NCI-H2081 treated with DMSO at 0.1 percent for 48 hours (cell line): ENCODE measurements around the gene FTCDNL1.

Experiments
- DNase-seq: peaks from one replicate; lab custom pipeline; 2025; lab: John Stamatoyannopoulos, UW

Gene FTCDNL1

GRCh38 chr2:199850718-199851500 lies at the start of gene FTCDNL1:
Gene FTCDNL1, minus strand, starts transcription at chr2:199851192. Its CDS starts 2,230 bp downstream, at chr2:199848962.
- DNase-seq, result no peak

- DNase-seq, result no peak
Observed at GRCh38 chr2:199896617-199897016, 45.6 kb upstream of the FTCDNL1 start.

GRCh38 chr2:199895406-199895805 lies 44.4 kb upstream of the FTCDNL1 start:
- no peak for DNase-seq

- no peak for DNase-seq
Observed at GRCh38 chr2:199883474-199884212, 32.7 kb upstream of the FTCDNL1 start.

- DNase-seq, result no peak
Observed at GRCh38 chr2:199882667-199883066, 31.7 kb upstream of the FTCDNL1 start.

- no peak for DNase-seq
Observed at GRCh38 chr2:199875400-199875799, 24.4 kb upstream of the FTCDNL1 start.

- DNase-seq, result no peak
Observed at GRCh38 chr2:199874209-199874608, 23.2 kb upstream of the FTCDNL1 start.

- DNase-seq, result no peak
Observed at GRCh38 chr2:199870581-199870980, 19.6 kb upstream of the FTCDNL1 start.

GRCh38 chr2:199869653-199870052 lies 18.7 kb upstream of the FTCDNL1 start:
- no peak for DNase-seq

- no peak for DNase-seq
Observed at GRCh38 chr2:199869227-199869541, 18.2 kb upstream of the FTCDNL1 start.

GRCh38 chr2:199868431-199869226 lies 17.6 kb upstream of the FTCDNL1 start:
- no peak for DNase-seq

- DNase-seq, result no peak
Observed at GRCh38 chr2:199865905-199866304, 14.9 kb upstream of the FTCDNL1 start.

GRCh38 chr2:199862788-199863187 lies 11.8 kb upstream of the FTCDNL1 start:
- DNase-seq, result no peak

- peak; percentile 43 for DNase-seq
Observed at GRCh38 chr2:199861132-199861774, 10.3 kb upstream of the FTCDNL1 start.

- DNase-seq, result no peak
Observed at GRCh38 chr2:199855812-199856211, 4.8 kb upstream of the FTCDNL1 start.

GRCh38 chr2:199851883-199852282 lies 891 bp upstream of the FTCDNL1 start:
- DNase-seq, result peak; percentile 56

- no peak for DNase-seq
Observed at GRCh38 chr2:199851501-199851810, 464 bp upstream of the FTCDNL1 start.

- DNase-seq, result no peak
Observed at GRCh38 chr2:199850218-199850717, 724 bp downstream of the FTCDNL1 start.

- no peak for DNase-seq
Observed at GRCh38 chr2:199848389-199849130, 2.4 kb downstream of the FTCDNL1 start.

GRCh38 chr2:199847181-199847864 lies 3.7 kb downstream of the FTCDNL1 start:
- DNase-seq, result no peak
